ENCODE results near the gene PCCA. TPM values are rescaled to one million over a fixed set of nuclear protein-coding genes. Genes with fewer than 3 reads are reported as not detected.

PCCA gene
- total RNA-seq, 4 donors from 2014 or later, result 24.8 to 122 (median 53.0) TPM

- Histone ChIP-seq H3K27me3 (no peaks in the 10 kb centered on the region), H3K4me1 (no peaks in the 10 kb centered on the region), H3K27ac (no peak overlapping the region), H3K9me3 (no peaks in the 10 kb centered on the region), H3K4me3 (no peak overlapping the region), H3K36me3 (no peaks in the 10 kb centered on the region)
- no peak for TF ChIP-seq CTCF (IDR thresholded peaks at IDR 0.05)
- no peak for TF ChIP-seq POLR2A (IDR thresholded peaks at IDR 0.05)
- no peak for DNase-seq
- intact Hi-C loops (cut with DNase I; ENCODE audit: low total_unique reads), result no loop called here
Observed at GRCh38 chr13:100528353-100528752, 439.5 kb downstream of the PCCA start.

GRCh38 chr13:100528820-100529219 is 439.9 kb downstream of the PCCA start:
- TF ChIP-seq CTCF (IDR thresholded peaks at IDR 0.05) (no peak), POLR2A (IDR thresholded peaks at IDR 0.05) (no peak)
- H3K36me3 ChIP-seq, result no peaks in the 10 kb centered on the region

GRCh38 chr13:100529666-100530377 is 440.9 kb downstream of the PCCA start:
- H3K4me1 ChIP-seq, result no peaks in the 10 kb centered on the region
- TF ChIP-seq CTCF (IDR thresholded peaks at IDR 0.05) (no peak), POLR2A (IDR thresholded peaks at IDR 0.05) (no peak)
- no peak for DNase-seq

More at GRCh38 chr13:100528820-100529219, 439.9 kb downstream of the PCCA start:
- Histone ChIP-seq H3K9me3 (no peaks in the 10 kb centered on the region), H3K4me1 (no peaks in the 10 kb centered on the region), H3K4me3 (no peak overlapping the region), H3K27me3 (no peaks in the 10 kb centered on the region), H3K27ac (no peak overlapping the region)
- intact Hi-C loops (cut with DNase I; ENCODE audit: low total_unique reads), result no loop called here
- DNase-seq, result no peak

GRCh38 chr13:100530671-100531213 is 441.8 kb downstream of the PCCA start:
- intact Hi-C loops (cut with DNase I; ENCODE audit: low total_unique reads), result no loop called here
- Histone ChIP-seq H3K27ac (peak overlapping the region; percentile 55 to 58), H3K4me3 (no peak overlapping the region), H3K36me3 (no peaks in the 10 kb centered on the region), H3K27me3 (no peaks in the 10 kb centered on the region), H3K4me1 (no peaks in the 10 kb centered on the region), H3K9me3 (no peaks in the 10 kb centered on the region)
- DNase-seq, result peak; percentile 43 to 50
- TF ChIP-seq POLR2A (IDR thresholded peaks at IDR 0.05), result no peak
- no peak for TF ChIP-seq CTCF (IDR thresholded peaks at IDR 0.05)

More at GRCh38 chr13:100529666-100530377, 440.9 kb downstream of the PCCA start:
- Histone ChIP-seq H3K9me3 (no peaks in the 10 kb centered on the region), H3K27me3 (no peaks in the 10 kb centered on the region), H3K36me3 (no peaks in the 10 kb centered on the region), H3K4me3 (no peak overlapping the region), H3K27ac (peak overlapping the region in 1 of 2 donors; percentile 58)
- intact Hi-C loops (cut with DNase I; ENCODE audit: low total_unique reads), result no loop called here

GRCh38 chr13:100532090-100532766 is 443.3 kb downstream of the PCCA start:
- Histone ChIP-seq H3K27me3 (no peaks in the 10 kb centered on the region), H3K4me3 (no peak overlapping the region), H3K9me3 (no peaks in the 10 kb centered on the region), H3K27ac (no peak overlapping the region), H3K36me3 (no peaks in the 10 kb centered on the region), H3K4me1 (no peaks in the 10 kb centered on the region)
- no peak for DNase-seq
- TF ChIP-seq CTCF (IDR thresholded peaks at IDR 0.05), result no peak
- no peak for TF ChIP-seq POLR2A (IDR thresholded peaks at IDR 0.05)
- intact Hi-C loops (cut with DNase I; ENCODE audit: low total_unique reads), result no loop called here
